HL-60/S4 treated with phorbol 12-myristate 13-acetate at 8.2 ng/mL for 4 days and 3 days (cell line): Measurements from ENCODE around the gene G6PC1.

ENCODE experiments used
- in situ Hi-C: fragments of 300-500 bp; cut with MboI; formaldehyde crosslinking; loops from 2 replicates; pipeline ENCODE4 v1.15.0; 2022; ENCODE audit warnings: low sequenced_read_pairs

The G6PC1 gene

GRCh38 chr17:42929497-42929844 lies 28.9 kb downstream of the G6PC1 start:
- in situ Hi-C loops = loop anchor here (25.0 kb wide), 1 partner anchor 217 kb away; no protein-coding TSS in a partner anchor

DNA sequence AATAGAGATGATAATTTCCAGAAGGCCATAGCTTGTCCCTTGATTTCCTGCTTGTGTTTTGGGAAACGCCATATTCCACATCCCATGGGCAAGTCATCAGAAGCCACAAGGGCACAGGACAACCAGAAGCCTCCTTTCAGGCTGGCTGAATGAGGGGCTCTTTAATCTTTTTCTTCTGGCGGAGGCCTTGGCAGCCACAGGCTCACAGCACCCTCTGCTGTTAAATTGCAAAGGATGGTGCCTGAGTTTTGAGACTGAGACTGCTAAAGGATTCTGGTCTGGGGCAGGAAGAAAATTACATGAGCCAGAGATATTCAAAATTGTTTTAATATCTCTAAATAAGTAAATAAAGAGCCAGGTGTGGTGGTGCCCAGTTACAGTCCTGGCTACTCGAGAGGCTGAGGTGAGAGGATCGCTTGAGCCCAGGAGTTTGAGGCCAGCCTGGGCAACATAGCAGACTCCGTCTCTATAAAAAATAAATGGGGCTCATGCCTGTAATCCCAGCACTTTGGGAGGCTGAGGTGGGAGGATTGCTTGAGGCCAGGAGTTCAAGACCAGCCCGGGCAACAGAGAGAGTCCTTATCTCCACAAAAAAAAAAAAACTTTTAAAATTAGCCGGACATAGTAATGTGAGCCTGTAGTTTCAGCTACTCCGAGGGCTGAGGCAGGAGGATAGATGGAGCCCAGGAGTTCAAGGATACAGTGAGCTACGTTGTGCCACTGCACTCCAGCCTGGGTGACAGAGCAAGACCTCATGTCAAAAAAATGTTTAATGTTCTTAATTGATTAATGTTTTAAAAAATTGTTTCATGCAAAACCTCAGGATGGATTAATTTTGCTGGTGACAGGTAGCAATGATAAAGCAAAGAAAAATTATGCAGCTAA lies 37.4 kb downstream of the G6PC1 start:
- in situ Hi-C loops = loop anchor here (25.0 kb wide), 1 partner anchor 226 kb away; no protein-coding TSS in a partner anchor

- in situ Hi-C loops = loop anchor here (25.0 kb wide), 1 partner anchor 232 kb away; no protein-coding TSS in a partner anchor
These were observed 43.6 kb downstream of the G6PC1 start for GRCh38 chr17:42944211-42944610.

DNA sequence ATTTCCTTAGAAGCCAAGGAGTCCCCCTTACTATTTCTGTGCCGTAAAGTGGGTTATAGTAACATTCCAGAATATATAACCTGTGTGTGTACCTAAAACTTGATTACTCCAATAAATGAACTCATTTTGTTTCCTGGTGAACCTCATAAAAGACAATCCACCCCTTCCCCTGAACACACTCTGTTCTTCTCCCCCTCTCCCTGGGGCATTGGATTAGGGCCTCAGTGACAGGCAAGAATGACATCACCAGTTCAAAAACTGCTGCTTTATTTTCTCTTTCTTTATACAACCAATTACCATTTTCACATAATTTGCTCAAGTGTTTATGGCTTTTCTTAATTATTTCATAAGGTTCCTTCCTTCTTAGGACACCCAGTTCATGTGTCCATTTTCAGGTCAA lies 46.2 kb downstream of the G6PC1 start:
- in situ Hi-C loops = loop anchor here (25.0 kb wide), 1 partner anchor 235 kb away; no protein-coding TSS in a partner anchor

- in situ Hi-C loops = no loop called here
These were observed 49.6 kb downstream of the G6PC1 start for GRCh38 chr17:42950044-42950783.
